Activated naive CD8-positive, alpha-beta T cell treated with anti-CD3 and anti-CD28 coated beads, Interleukin-2, amount 10 ng/mL, durations not matched to agents 7 days and 5 days (primary cell): ENCODE results near the gene NLRP12. TPM values are rescaled to one million over a fixed set of nuclear protein-coding genes. Genes with fewer than 3 reads are reported as not detected.
A peak's percentile ranks its signal among the peaks of the same experiment; 100 is the strongest.
"Not testable (repeated sequence)": the region's sequence is repeated elsewhere in the genome, so short reads cannot be mapped to it uniquely, and the experiment has no call there.

Experiments used
- ATAC-seq: fragments of 150-1000 bp; cut with Tn5 transposase; one replicate; pipeline ENCODE4 v1.10.0; 2021; ENCODE audit warnings: low read depth, moderate library complexity
- POLR2A ChIA-PET: fragments of 350-600 bp; sonication (Branson Sonifier 250); formaldehyde crosslinking; loops from one replicate; lab custom pipeline; 2021; ENCODE audit warnings: antibody characterized with exemption; lab: Charles Lee
- DNase-seq: peaks from one replicate; pipeline ENCODE4 v3.0.0; 2021
- H3K27ac Mint-ChIP-seq: one replicate; pipeline ENCODE4 v1.8.0; 2022; ENCODE audit warnings: mild to moderate bottlenecking, mixed read lengths
- H3K27me3 Mint-ChIP-seq: one replicate; pipeline ENCODE4 v1.8.0; 2022; ENCODE audit warnings: mild to moderate bottlenecking, moderate library complexity, mixed read lengths
- H3K36me3 Mint-ChIP-seq: one replicate; pipeline ENCODE4 v1.8.0; 2021; ENCODE audit warnings: mild to moderate bottlenecking, mixed read lengths
- H3K4me1 Mint-ChIP-seq: one replicate; pipeline ENCODE4 v1.8.0; 2021; ENCODE audit warnings: mixed read lengths
- H3K4me3 Mint-ChIP-seq: one replicate; pipeline ENCODE4 v1.8.0; 2022; ENCODE audit warnings: mild to moderate bottlenecking, moderate library complexity, mixed read lengths
- H3K9me3 Mint-ChIP-seq: one replicate; pipeline ENCODE4 v1.8.0; 2021; ENCODE audit warnings: mixed read lengths
- total RNA-seq, 2 experiments: library from RNA; stranded (reverse); gene quantifications; one replicate each; pipeline ENCODE4 v1.2.3, GENCODE V29; 2021

Gene NLRP12
- total RNA-seq, 2 experiments from 2014 or later = not detected

DNA sequence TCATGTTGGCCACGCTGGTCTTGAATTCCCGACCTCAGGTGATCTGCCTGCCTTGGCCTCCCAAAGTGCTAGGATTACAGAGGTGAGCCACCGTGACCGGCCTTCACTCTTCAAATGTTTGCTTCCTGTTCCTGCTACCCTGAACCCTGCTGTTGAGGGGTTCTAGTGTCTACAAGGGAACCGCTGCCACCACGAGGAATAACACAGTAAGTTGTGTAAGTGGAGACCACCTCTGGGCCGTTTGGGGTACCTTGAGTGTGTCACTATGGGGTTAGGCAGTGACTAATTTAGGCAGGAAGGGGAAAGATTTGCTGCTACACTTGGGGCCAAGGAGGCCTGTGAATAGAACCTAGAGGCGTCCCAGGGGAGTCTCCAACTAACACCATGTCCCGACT lies 41.4 kb upstream of the NLRP12 start:
- Mint-ChIP-seq H3K27ac (peak overlapping the region; percentile 93), H3K4me3 (peak overlapping the region; percentile 98), H3K4me1 (peaks cover 20% of the 10 kb centered on the region), H3K27me3 (peaks cover 2% of the 10 kb centered on the region), H3K9me3 (no peaks in the 10 kb centered on the region), H3K36me3 (no peaks in the 10 kb centered on the region)
- ATAC-seq = no peak
- POLR2A ChIA-PET = interaction anchor here (1.4 to 4.0 kb wide), 7 partner anchors 9 to 294 kb away, joined by 3 to 32 read pairs (median 12); partner anchors contain the start of genes LENG1 and PRKCG
- no peak for DNase-seq

GRCh38 chr19:53864308-53864836 lies 40.3 kb upstream of the NLRP12 start:
- H3K9me3 Mint-ChIP-seq = no peaks in the 10 kb centered on the region
- POLR2A ChIA-PET = no interaction called here
- H3K27ac Mint-ChIP-seq = no peak overlapping the region
- H3K4me1 Mint-ChIP-seq = peaks cover 19% of the 10 kb centered on the region
- H3K4me3 Mint-ChIP-seq = no peak overlapping the region
- no peaks in the 10 kb centered on the region for H3K36me3 Mint-ChIP-seq
- peaks cover 2% of the 10 kb centered on the region for H3K27me3 Mint-ChIP-seq
- ATAC-seq = no peak
- no peak for DNase-seq

- Mint-ChIP-seq H3K36me3 (no peaks in the 10 kb centered on the region), H3K4me1 (peaks cover 14% of the 10 kb centered on the region), H3K9me3 (no peaks in the 10 kb centered on the region), H3K27ac (no peak overlapping the region), H3K27me3 (peaks cover 21% of the 10 kb centered on the region), H3K4me3 (no peak overlapping the region)
- POLR2A ChIA-PET = interaction anchor here (0.7 to 3.4 kb wide), 3 partner anchors 14 to 22 kb away, joined by 3 to 32 read pairs (median 3); partner anchors contain the start of gene MYADM
- DNase-seq (no peak), ATAC-seq (peak; percentile 48)
These were observed 29.6 kb upstream of the NLRP12 start for GRCh38 chr19:53853707-53854106.

DNA sequence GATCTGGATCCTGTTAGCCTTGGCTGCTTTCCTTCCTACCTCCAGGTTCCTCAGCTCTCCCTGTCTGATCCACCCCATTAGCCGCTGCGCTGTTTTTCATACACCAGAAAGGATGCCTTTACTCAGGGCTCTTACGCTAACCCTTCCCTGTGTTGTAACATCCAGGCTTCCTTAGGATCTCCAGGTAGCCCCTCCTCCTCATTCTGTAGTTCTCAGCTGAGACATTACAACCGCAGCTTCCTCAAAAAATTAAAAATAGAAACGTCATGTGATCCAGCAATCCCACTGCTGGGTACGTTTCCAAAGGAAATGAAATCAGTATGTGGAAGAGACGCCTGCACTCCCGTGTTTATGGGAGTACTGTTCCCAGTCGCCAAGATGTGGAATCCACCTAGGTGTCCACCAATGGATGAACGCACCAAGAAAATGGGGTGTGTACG lies 25.1 kb upstream of the NLRP12 start:
- no peak overlapping the region for H3K27ac Mint-ChIP-seq
- POLR2A ChIA-PET = no interaction called here
- no peak for ATAC-seq
- peaks cover 24% of the 10 kb centered on the region for H3K27me3 Mint-ChIP-seq
- H3K9me3 Mint-ChIP-seq = no peaks in the 10 kb centered on the region
- H3K4me3 Mint-ChIP-seq = no peak overlapping the region
- no peaks in the 10 kb centered on the region for H3K36me3 Mint-ChIP-seq
- peaks cover 14% of the 10 kb centered on the region for H3K4me1 Mint-ChIP-seq
- no peak for DNase-seq

GRCh38 chr19:53847555-53847954 lies 23.4 kb upstream of the NLRP12 start:
- Mint-ChIP-seq H3K9me3 (no peaks in the 10 kb centered on the region), H3K27me3 (peaks cover 23% of the 10 kb centered on the region), H3K27ac (no peak overlapping the region), H3K4me1 (peaks cover 8% of the 10 kb centered on the region), H3K4me3 (no peak overlapping the region), H3K36me3 (no peaks in the 10 kb centered on the region)
- POLR2A ChIA-PET = no interaction called here
- ATAC-seq (no peak), DNase-seq (no peak)

GRCh38 chr19:53844849-53845246 lies 20.7 kb upstream of the NLRP12 start:
- Mint-ChIP-seq H3K27me3 (peaks cover 15% of the 10 kb centered on the region), H3K9me3 (no peaks in the 10 kb centered on the region), H3K4me3 (no peak overlapping the region), H3K27ac (no peak overlapping the region), H3K4me1 (peaks cover 5% of the 10 kb centered on the region), H3K36me3 (no peaks in the 10 kb centered on the region)
- ATAC-seq (no peak), DNase-seq (no peak)
- POLR2A ChIA-PET = no interaction called here

DNA sequence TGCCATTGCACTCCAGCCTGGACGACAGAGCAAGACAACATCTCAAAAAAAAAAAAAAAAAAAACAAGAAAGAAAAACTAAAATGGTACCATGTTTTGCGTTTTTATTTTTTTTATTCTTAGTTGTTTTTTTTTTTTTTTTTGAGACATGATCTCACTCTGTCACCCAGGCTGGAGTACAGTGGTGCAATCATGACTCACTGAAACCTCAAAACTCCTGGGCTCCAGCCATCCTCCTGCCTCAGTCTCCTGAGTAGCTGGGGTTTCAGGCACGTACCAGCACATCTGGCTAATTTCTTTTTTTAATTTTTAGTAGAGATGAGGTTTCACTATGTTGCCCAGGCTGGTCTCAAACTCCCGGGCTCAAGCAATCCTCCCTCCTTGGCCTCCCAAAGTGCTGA lies 16.8 kb upstream of the NLRP12 start:
- H3K4me3 Mint-ChIP-seq, H3K9me3 Mint-ChIP-seq, H3K27me3 Mint-ChIP-seq, H3K4me1 Mint-ChIP-seq, H3K36me3 Mint-ChIP-seq, POLR2A ChIA-PET, DNase-seq, ATAC-seq, H3K27ac Mint-ChIP-seq: not testable (repeated sequence)

- H3K27me3 Mint-ChIP-seq, ATAC-seq, H3K9me3 Mint-ChIP-seq, H3K4me3 Mint-ChIP-seq, H3K27ac Mint-ChIP-seq, DNase-seq, POLR2A ChIA-PET, H3K36me3 Mint-ChIP-seq, H3K4me1 Mint-ChIP-seq: not testable (repeated sequence)
These were observed 16.1 kb upstream of the NLRP12 start for GRCh38 chr19:53840241-53840640.

- H3K27ac Mint-ChIP-seq, H3K27me3 Mint-ChIP-seq, H3K4me3 Mint-ChIP-seq, H3K4me1 Mint-ChIP-seq, H3K9me3 Mint-ChIP-seq, H3K36me3 Mint-ChIP-seq, ATAC-seq, POLR2A ChIA-PET, DNase-seq: not testable (repeated sequence)
These were observed 14.3 kb upstream of the NLRP12 start for GRCh38 chr19:53838446-53838845.

DNA sequence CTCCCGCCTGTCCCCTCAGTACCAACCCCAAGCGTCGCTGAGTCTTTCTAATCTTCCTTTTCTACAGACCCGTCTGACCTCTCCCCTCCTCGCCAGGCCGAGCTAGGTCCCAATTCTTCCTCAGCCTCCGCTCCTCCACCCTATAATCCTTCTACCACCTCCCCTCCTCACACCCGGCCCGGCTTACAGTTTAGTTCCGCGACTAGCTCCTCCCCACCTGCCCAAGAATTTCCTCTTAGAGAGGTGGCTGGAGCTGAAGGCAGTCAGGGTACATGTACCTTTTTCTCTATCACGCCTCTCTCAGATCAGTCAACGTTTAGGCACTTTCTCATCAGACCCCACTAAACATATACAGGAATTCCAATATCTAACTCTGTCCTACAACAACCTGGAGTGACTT lies 8.7 kb upstream of the NLRP12 start:
- H3K27me3 Mint-ChIP-seq = peaks cover 32% of the 10 kb centered on the region
- H3K4me1 Mint-ChIP-seq, DNase-seq, H3K4me3 Mint-ChIP-seq, H3K36me3 Mint-ChIP-seq, H3K27ac Mint-ChIP-seq, POLR2A ChIA-PET, H3K9me3 Mint-ChIP-seq, ATAC-seq: not testable (repeated sequence)

DNA sequence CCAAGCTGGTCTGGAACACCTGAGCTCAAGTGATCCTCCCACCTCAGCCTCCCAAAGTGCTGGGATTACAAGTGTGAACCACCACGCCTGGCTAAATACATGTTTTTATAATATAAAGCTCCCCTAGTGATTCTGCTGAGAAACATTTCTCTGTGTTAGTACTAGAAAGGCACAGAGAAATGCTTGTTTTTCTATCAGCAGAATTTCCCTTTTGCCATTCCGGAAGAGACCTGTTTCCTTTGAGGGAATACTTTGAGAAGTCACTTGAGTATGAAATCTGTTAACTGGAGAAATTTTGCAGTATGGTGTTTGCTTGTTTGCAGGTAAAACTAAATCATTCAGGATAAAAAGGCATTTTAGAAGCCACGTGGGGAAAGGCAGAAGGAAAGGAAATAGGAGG lies 4.4 kb upstream of the NLRP12 start:
- peaks cover 38% of the 10 kb centered on the region for H3K27me3 Mint-ChIP-seq
- H3K9me3 Mint-ChIP-seq = no peaks in the 10 kb centered on the region
- POLR2A ChIA-PET = no interaction called here
- H3K36me3 Mint-ChIP-seq = no peaks in the 10 kb centered on the region
- DNase-seq (no peak), ATAC-seq (no peak)
- peaks cover 11% of the 10 kb centered on the region for H3K4me1 Mint-ChIP-seq
- no peak overlapping the region for H3K27ac Mint-ChIP-seq
- no peak overlapping the region for H3K4me3 Mint-ChIP-seq

GRCh38 chr19:53826876-53827275 lies 2.8 kb upstream of the NLRP12 start:
- H3K27ac Mint-ChIP-seq = no peak overlapping the region
- H3K36me3 Mint-ChIP-seq = no peaks in the 10 kb centered on the region
- peaks cover 11% of the 10 kb centered on the region for H3K4me1 Mint-ChIP-seq
- DNase-seq = no peak
- peaks cover 26% of the 10 kb centered on the region for H3K27me3 Mint-ChIP-seq
- ATAC-seq = no peak
- H3K4me3 Mint-ChIP-seq = no peak overlapping the region
- no peaks in the 10 kb centered on the region for H3K9me3 Mint-ChIP-seq
- POLR2A ChIA-PET = no interaction called here

DNA sequence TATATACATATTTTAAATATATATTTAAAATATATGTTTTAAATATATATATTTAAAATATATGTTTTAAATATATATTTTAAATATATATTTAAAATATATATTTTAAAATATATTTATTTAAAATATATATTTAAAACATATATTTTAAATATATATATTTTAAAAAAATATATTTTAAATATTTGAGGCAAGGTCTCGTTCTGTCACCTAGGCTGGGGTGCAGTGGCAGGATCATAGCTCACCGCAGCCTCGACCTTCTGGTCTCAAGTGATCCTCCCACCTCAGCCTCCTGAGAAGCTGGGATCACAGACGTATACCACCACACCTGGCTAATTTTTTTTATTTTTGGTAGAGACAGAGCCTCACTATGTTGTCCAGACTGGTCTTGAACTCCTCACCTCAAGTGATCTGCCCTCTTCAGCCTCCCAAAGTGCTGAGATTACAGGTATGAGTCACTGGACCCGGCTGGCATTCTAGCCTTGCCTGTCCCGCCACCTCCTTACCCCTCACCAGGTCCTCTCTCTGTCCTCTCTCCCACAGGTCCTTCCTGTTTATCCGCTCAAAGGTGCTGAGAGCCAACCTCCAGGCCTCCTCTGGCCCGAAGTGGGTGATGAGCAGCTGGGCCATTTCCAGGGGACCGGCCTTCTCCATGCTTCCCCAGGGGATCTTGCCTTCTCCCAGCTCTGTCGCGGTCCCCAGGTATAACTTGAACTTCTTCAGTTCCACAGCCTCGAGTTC lies 564 bp downstream of the NLRP12 start:
- ATAC-seq = no peak
- Mint-ChIP-seq H3K9me3 (no peaks in the 10 kb centered on the region), H3K36me3 (no peaks in the 10 kb centered on the region), H3K27me3 (peaks cover 15% of the 10 kb centered on the region), H3K4me1 (peaks cover 6% of the 10 kb centered on the region), H3K4me3 (no peak overlapping the region), H3K27ac (no peak overlapping the region)
- no peak for DNase-seq
- POLR2A ChIA-PET = no interaction called here

GRCh38 chr19:53819861-53820260 lies 4.3 kb downstream of the NLRP12 start:
- H3K9me3 Mint-ChIP-seq = no peaks in the 10 kb centered on the region
- ATAC-seq (no peak), DNase-seq (no peak)
- H3K4me3 Mint-ChIP-seq = no peak overlapping the region
- H3K36me3 Mint-ChIP-seq = no peaks in the 10 kb centered on the region
- POLR2A ChIA-PET = no interaction called here
- H3K4me1 Mint-ChIP-seq = peaks cover 6% of the 10 kb centered on the region
- H3K27me3 Mint-ChIP-seq = peaks cover 11% of the 10 kb centered on the region
- no peak overlapping the region for H3K27ac Mint-ChIP-seq
